Measurements from ENCODE around the gene TOX2. TPM values are rescaled to one million over a fixed set of nuclear protein-coding genes. Genes with fewer than 3 reads are reported as not detected.

Gene TOX2
- total RNA-seq, 2 donors from 2014 or later, result 4.0 to 6.1 TPM

- Histone ChIP-seq H3K9ac (ENCODE audit: low read depth in 2 of 2, low read length in 2 of 2) (no peak overlapping the region), H3K27ac (no peak overlapping the region), H3K4me1 (no peaks in the 10 kb centered on the region), H3K36me3 (no peaks in the 10 kb centered on the region), H3K9me3 (no peaks in the 10 kb centered on the region), H3K4me3 (no peak overlapping the region), H3K27me3 (peaks cover 1% of the 10 kb centered on the region)
- no peak for DNase-seq
- TF ChIP-seq, protein P1, sequence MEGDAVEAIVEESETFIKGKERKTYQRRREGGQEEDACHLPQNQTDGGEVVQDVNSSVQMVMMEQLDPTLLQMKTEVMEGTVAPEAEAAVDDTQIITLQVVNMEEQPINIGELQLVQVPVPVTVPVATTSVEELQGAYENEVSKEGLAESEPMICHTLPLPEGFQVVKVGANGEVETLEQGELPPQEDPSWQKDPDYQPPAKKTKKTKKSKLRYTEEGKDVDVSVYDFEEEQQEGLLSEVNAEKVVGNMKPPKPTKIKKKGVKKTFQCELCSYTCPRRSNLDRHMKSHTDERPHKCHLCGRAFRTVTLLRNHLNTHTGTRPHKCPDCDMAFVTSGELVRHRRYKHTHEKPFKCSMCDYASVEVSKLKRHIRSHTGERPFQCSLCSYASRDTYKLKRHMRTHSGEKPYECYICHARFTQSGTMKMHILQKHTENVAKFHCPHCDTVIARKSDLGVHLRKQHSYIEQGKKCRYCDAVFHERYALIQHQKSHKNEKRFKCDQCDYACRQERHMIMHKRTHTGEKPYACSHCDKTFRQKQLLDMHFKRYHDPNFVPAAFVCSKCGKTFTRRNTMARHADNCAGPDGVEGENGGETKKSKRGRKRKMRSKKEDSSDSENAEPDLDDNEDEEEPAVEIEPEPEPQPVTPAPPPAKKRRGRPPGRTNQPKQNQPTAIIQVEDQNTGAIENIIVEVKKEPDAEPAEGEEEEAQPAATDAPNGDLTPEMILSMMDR (IDR thresholded peaks at IDR 0.05), result no peak
- intact Hi-C loops (cut with DNase I), result no loop called here
Measured at GRCh38 chr20:43921227-43921780, 6.7 kb downstream of the TOX2 start.

GRCh38 chr20:43922614-43923013 is 8.0 kb downstream of the TOX2 start:
- no peak for DNase-seq
- TF ChIP-seq, protein P1 (IDR thresholded peaks at IDR 0.05), result no peak
- no peak overlapping the region for H3K4me3 ChIP-seq
- intact Hi-C loops (cut with DNase I), result no loop called here
- no peaks in the 10 kb centered on the region for H3K4me1 ChIP-seq
- no peak overlapping the region for H3K9ac ChIP-seq (ENCODE audit: low read depth in 2 of 2, low read length in 2 of 2)
- no peaks in the 10 kb centered on the region for H3K27me3 ChIP-seq
- no peak overlapping the region for H3K27ac ChIP-seq
- H3K9me3 ChIP-seq, result no peaks in the 10 kb centered on the region
- H3K36me3 ChIP-seq, result no peaks in the 10 kb centered on the region

DNA sequence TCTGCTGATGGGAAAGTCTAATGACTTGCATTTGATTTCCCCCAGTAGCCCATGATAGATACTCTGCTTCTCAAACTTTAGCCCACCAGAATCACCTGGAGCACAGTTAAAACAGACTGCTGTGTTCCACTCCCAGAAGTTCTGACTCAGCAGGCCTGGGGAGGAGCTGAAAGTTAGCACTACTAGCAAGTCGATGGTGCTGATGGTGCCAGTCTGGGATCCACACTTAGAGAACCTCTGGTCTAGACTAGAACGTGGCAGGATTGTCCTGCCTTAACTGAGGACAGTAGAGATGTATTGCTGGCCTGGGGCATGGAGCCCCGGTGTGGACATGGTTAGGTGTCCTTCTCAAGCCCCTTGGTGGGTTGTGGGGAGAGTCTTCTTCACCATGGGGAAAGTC is 8.7 kb downstream of the TOX2 start:
- Histone ChIP-seq H3K9me3 (no peaks in the 10 kb centered on the region), H3K36me3 (no peaks in the 10 kb centered on the region), H3K4me3 (no peak overlapping the region), H3K4me1 (no peaks in the 10 kb centered on the region), H3K9ac (ENCODE audit: low read depth in 2 of 2, low read length in 2 of 2) (no peak overlapping the region), H3K27ac (no peak overlapping the region), H3K27me3 (no peaks in the 10 kb centered on the region)
- intact Hi-C loops (cut with DNase I), result no loop called here
- DNase-seq, result no peak
- TF ChIP-seq, protein P1 (IDR thresholded peaks at IDR 0.05), result no peak

DNA sequence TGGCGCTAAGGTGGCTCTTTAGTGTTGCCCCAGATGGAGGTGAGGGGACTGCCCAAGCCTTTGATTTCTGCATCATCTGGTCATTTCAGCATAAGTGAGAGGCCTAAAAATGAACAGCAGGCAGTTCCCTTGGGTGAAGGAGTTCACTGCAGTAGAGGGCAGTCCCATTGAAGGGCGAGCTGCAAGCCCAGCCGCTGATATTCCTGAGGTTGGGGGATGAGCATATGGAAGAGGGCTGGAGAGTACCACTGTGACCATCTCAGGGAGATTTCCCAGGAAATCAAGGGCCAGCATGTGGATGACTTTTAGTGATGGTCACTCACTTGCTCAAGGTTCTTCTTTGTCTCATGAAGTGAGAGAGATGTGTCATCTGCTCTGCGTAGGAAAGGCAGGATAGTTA is 9.3 kb downstream of the TOX2 start:
- intact Hi-C loops (cut with DNase I), result no loop called here
- DNase-seq, result no peak
- Histone ChIP-seq H3K27me3 (no peaks in the 10 kb centered on the region), H3K36me3 (no peaks in the 10 kb centered on the region), H3K9ac (ENCODE audit: low read depth in 2 of 2, low read length in 2 of 2) (no peak overlapping the region), H3K4me3 (no peak overlapping the region), H3K4me1 (no peaks in the 10 kb centered on the region), H3K27ac (no peak overlapping the region), H3K9me3 (no peaks in the 10 kb centered on the region)
- TF ChIP-seq, protein P1 (IDR thresholded peaks at IDR 0.05), result no peak

DNA sequence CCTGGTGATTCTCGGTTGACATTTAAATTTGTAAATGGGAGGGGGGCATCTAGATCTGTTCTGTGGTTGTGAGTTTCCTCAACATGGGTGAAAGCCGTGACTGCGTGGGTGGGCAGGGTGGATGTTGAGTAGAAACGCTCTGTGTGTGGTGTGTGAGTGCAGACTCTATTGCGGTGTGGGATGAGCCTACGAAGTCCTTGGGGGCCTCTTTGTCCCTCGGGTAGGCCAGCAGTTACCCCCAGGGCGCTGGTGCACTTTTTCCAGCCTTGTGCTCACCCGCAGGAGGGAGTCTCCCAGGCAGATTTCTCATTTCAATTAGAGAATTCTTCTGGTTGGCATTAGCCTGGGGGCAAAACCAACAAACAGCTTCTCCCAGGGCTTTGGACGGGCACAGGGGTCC is 10.6 kb downstream of the TOX2 start:
- Histone ChIP-seq H3K4me3 (no peak overlapping the region), H3K36me3 (no peaks in the 10 kb centered on the region), H3K4me1 (no peaks in the 10 kb centered on the region), H3K9ac (ENCODE audit: low read depth in 2 of 2, low read length in 2 of 2) (no peak overlapping the region), H3K27ac (no peak overlapping the region), H3K27me3 (no peaks in the 10 kb centered on the region), H3K9me3 (no peaks in the 10 kb centered on the region)
- intact Hi-C loops (cut with DNase I), result no loop called here
- TF ChIP-seq, protein P1 (IDR thresholded peaks at IDR 0.05), result no peak
- DNase-seq, result no peak
